AG20443 (cell line): ENCODE data around the gene SYNGR3.

ENCODE experiments used
- DNase-seq: peaks from one replicate; pipeline ENCODE4 v3.0.0; 2012; ENCODE audit warnings: low spot score, mixed read lengths

Gene SYNGR3

DNA sequence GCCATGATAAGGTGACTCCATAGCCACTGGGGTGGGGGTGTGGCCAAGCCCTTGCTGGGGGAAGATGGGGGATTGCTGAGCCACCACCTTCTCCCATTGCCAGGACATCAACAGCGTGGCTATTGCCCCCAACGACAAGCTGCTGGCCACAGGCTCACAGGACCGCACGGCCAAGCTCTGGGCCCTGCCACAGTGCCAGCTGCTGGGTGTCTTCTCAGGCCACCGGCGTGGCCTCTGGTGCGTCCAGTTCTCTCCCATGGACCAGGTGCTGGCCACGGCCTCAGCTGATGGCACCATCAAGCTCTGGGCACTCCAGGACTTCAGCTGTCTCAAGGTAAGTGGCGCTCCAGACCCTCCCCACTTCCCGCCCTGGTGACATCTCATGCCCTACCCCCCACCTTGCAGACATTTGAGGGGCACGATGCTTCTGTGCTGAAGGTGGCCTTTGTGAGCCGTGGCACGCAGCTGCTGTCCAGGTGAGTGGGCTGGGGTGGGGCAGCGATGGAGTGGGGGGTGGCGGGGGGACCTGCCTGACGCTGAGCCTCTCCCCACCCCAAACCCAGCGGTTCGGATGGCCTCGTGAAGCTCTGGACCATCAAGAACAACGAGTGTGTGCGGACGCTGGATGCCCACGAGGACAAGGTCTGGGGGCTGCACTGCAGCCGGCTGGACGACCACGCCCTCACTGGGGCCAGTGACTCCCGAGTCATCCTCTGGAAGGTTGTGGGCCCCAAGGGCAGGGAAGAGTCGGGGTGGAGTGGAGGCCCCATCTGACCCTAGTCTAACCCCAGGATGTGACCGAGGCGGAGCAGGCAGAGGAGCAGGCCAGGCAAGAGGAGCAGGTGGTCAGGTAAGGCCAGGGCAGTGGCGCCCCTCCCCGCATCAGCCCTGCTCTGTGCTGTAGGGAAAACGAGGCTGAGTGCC is 12.6 kb upstream of the SYNGR3 start:
- DNase-seq = no peak

DNA sequence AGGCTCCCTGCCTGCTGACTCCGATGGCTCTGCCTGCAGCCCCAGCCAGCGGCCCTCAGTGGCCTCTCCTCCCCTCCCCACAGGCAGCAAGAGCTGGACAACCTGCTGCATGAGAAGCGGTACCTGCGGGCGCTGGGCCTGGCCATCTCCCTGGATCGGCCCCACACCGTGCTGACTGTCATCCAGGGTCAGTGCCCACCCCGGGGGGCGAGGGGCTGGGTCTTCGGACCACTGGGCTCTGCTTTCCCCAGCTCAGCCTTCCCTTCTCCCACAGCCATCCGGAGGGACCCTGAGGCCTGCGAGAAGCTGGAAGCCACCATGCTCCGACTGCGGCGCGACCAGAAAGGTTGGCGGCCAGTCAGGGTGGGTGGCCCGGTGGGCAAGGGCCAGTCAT is 11.9 kb upstream of the SYNGR3 start:
- DNase-seq = no peak

DNA sequence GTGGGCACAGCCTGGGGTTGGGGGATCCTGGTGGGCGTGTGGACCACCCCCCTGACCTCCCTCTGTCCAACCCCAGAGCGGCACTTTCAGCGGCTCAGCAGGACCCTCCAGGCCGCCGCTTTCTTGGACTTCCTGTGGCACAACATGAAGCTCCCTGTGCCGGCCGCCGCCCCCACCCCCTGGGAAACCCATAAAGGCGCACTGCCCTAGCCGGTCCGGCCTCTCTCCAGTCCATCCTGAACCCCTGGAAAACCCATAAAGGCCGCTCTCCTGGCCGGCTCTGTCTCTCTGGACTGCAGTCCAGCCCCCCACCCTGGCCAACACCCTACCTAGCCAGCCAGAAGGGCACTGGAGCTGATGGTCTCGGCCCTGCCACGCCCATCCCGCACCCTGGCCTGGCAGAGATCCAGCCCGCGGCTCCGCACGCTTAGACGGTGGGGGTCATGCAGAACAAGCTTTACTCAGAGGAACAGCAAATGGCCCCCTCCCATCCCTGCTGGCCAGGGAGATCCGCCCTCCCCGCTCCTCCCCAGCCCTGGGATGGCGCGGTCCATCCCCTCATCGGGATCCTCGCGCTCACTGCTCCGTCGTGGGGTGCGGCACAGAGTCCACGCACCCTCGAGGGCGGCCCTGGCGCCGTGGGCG is 11.2 kb upstream of the SYNGR3 start:
- DNase-seq = no peak

DNA sequence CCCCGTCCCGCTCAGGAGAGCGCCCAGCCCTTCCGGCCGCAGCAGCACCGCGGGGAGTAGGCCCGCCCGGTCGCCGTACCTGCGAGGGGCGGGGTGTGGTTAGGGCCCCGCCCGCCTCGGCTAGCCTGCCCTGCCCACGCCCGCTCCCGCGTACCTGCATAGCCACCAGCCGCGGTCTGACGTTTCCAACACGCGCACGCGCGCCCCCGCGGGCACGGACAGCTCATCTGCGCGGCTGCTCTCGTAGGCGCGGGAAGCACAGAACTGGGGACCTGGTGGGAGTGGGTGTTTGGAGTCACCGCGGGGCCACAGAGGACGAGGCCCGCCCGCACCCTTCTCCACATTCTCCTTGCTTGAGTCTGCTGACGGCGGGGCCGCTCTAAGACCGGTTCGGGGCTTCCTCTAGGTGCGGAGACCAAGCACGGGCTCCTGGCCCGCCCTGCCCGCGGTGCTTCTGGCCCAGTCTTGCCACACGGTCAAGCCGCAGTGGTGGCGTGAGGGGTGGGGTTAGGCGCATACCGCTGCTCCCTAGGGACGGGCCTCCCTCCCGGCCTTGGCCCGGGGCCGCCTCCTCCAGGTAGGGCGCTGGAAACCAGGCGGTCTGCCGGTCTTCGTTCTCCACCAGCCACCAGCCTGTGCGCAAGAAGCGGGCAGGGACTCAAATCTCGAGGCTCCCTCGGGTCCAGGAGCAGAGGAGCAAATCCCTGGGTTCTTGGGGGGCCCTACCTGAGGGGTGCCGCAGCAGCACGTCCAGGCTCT is 10.3 kb upstream of the SYNGR3 start:
- DNase-seq = no peak

- no peak for DNase-seq
Measured at GRCh38 chr16:1980030-1980769, 9.6 kb upstream of the SYNGR3 start.

- no peak for DNase-seq
Measured at GRCh38 chr16:1980770-1981087, 9.0 kb upstream of the SYNGR3 start.

DNA sequence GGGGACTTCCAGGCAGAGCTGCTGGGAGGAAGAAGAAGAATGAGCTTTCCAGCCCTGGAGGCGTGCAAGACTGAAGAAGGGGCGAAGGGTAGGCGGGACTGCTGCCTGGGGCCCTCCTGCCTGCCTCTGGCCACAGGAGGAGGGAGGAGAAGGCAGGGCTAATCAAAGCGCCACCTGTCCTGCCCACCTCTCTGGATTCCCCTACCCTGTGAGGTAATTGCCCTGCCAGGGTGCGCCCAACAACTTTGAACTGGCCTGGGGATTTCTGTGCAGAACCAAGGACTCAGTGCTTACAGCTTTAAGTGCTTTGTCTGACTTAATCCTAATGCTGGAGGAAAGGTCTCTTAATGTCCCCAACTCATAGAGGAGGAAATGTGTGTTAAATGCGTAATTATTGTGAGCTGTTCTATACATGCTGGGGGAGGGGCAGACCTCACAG is 8.4 kb upstream of the SYNGR3 start, which contains the start of gene NOXO1:
TSS of gene NOXO1 (minus strand) at position 72 of the 439 bp plus-strand sequence. CDS start 290 bp downstream, outside the sequence.
- DNase-seq = no peak

DNA sequence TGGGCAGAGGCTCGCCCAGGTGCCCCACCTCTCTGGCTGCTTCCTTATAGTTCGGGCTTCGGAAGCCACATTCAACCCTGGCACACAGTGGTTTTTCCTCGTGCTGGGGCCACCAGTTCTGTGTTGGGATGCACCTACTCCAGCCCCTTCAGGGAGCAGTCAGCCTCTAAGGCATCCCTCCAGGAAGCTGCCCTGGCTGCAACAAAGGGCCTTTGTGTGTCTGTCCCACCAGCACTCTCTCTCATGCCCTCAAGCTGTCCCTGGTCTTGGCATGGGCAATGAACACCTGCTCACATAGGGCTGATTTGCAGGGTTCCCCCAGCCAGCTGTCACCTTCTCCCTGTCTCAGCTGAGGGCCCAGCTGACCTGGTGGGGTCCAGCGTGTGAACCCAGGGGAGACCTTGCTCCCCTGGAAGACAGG is 7.7 kb upstream of the SYNGR3 start:
- DNase-seq = no peak

- no peak for DNase-seq
Measured at GRCh38 chr16:1982991-1983543, 6.7 kb upstream of the SYNGR3 start.

DNA sequence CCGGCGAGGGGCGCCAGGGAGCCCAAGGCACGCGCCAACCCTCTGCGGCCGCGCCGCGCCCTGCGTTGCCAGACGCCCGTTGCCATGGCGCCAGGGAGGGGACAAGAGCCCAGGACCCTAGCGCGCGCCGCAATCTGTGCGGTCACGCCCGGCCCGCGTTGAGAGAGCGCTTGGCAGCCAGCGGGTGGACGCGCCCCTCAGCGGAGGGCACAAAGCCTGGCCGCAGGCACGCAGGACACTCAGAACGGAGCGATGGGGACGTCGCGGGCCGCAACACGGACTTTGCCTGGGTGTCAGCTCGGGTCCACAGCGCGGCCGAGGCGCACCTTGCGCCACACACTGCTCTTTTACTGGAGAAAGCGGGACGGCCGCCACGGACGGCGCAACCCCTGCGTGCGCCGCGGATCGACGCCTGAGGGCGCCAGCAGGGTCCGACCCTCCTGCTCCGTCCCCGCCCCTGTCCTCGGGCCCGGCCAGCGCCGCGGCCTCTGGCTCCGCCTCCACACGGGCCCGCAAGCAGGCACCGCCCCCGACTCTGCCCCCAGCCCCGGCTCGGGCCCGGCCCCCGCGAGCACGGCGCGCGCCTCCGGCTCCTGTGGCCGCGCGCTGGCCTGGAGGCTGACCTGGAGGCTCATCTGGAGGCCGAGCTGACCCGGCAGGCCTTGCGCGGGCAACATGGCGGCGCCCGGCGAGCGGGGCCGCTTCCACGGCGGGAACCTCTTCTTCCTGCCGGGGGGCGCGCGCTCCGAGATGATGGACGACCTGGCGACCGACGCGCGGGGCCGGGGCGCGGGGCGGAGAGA is 6.0 kb upstream of the SYNGR3 start, which contains the start of gene GFER:
TSS of gene GFER (plus strand) at position 650 of the 803 bp plus-strand sequence. CDS start at position 676, 26 bp downstream.
- DNase-seq = peak; percentile 98

- DNase-seq = peak; percentile 40
Measured at GRCh38 chr16:1984347-1985225, 5.2 kb upstream of the SYNGR3 start.

- no peak for DNase-seq
Measured at GRCh38 chr16:1985466-1986150, 4.2 kb upstream of the SYNGR3 start.

DNA sequence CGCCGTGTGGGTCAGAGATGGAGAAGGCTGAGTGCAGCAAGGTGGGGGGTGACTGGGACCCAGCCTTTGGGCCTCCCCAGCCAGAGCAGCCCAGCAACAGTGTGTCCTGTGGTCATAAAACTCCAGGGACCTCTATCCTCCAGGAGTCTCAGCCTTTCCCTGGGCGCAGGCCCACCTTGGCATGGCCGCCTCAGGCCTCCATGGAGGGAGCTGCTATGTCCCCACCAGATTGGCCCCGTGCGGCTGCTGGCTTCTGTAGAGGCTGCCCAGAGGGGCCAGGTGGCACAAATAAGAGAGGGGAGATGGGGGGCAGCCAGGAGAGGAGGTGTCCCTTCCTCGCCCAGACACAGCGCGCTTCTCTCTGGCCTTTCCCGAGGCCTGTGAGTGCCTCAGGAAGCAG is 2.6 kb upstream of the SYNGR3 start:
- no peak for DNase-seq

DNA sequence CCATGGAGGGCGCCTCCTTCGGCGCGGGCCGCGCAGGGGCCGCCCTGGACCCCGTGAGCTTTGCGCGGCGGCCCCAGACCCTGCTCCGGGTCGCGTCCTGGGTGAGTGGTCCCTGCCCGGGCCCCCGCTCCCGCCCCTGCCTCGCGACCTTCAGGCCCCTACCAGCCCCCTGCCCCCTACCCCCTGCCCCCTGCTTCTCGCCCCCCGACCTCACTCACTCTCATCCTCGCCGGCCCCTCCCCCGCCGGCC is 256 bp downstream of the SYNGR3 start:
- DNase-seq = no peak

DNA sequence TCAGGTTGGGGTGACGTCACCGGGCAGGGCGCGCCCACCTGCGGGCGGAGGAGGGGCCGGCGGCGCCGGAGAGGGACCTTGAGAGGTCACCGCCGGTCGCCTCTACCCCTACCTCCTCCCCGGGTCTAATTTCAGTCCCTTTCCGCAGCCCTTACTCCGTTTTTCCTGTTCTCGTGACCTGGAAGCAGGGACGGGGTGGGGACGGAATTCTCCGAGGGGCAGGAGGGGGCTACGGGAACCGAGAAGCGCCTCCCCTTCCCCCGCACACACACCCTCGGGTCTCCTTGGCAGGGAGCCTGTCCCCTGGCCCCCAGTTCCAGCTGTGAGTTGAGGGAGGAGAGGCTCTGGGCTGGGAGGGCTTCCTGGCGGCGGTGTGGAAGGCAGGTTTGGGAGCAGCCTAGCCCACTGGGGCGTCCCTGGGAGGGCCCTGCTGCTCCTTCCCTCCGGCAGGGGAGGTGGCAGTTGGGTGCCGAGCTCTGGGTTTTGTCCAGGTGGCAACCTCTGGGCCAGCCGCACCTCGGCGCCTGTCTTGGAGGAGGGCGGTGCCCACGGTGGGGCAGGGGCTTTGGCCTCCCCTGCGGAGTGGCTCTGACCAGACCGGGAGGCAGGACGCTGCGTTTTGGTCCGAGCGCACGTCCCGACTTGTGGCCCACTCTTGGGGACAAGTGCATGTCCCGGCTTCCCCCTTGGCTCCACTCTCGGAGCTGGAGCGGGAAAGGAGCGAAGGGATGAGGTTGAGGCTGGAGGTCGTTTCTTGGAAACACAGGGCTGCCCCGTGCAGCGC is 773 bp downstream of the SYNGR3 start:
- no peak for DNase-seq

DNA sequence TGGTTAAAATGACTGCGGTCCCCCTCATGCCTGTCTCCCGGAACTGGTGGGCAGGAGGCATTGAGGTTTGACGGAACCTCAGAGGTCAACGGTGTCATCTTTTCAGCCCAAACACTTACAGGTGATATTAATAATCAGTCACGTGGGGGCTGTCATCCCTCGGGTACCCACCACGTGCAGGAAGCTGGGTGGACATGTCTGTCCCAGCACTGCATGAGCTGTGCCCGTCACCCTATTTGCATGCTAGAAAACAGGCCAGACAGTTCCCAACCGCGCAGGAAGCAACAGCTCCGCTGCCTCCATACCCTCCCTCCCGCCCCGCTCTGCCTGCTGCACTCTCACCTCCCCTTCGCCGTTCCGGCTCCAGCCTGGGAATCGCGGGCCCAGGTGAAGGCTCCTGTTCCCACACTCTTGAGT is 1.4 kb downstream of the SYNGR3 start:
- no peak for DNase-seq

GRCh38 chr16:1991588-1991947 is 1.8 kb downstream of the SYNGR3 start:
- DNase-seq = no peak

- DNase-seq = peak; percentile 94
Measured at GRCh38 chr16:1991948-1992703, 2.4 kb downstream of the SYNGR3 start.
